DMS79 (cell line): ENCODE data around the gene DUOX2.
"Not testable (repeated sequence)": the region's sequence is repeated elsewhere in the genome, so short reads cannot be mapped to it uniquely, and the experiment has no call there.

Source experiments
- DNase-seq: peaks from one replicate; lab custom pipeline; 2025; lab: John Stamatoyannopoulos, UW

DUOX2 gene

DNA sequence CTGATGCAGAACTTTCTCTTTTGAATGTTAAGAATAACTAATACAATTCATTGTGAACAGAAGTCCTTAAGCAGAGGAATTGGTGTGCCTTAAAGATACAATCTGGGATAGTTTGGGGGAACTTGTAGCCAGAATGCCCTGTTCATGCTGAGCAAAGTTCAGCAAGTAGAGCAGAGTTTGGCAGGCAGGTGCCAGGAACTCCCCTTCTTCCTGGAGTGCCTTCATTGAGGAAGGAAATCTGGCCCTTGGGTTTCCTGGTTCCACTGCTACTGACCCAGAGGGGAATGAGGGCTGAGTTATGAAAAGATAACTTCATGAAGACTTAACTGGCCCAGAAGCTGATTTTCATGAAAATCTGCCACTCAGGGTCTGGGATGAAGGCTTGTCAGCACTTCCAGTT lies 40.4 kb downstream of the DUOX2 start:
- DNase-seq = not testable (repeated sequence)

DNA sequence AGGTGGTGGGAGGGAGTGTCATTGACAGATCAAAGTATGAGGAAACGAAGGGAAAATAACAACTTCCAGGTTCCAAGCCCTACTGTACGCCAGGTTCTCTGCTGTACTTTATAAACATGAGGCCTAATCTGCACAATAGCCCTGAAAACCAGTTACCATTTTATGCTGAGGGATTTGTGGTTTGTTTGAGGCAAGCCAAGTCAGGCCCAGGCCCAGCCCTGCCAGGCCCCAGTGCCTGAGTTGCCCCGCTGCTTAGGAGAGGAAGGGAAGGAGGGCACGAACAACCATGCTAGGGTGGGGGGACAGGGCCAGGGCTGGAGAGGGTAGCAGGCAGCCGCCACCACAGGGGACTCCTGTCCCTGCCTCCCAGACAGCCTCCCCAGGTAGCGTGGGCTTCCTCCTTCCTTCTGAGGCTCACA lies 44.0 kb downstream of the DUOX2 start:
- not testable (repeated sequence) for DNase-seq

DNA sequence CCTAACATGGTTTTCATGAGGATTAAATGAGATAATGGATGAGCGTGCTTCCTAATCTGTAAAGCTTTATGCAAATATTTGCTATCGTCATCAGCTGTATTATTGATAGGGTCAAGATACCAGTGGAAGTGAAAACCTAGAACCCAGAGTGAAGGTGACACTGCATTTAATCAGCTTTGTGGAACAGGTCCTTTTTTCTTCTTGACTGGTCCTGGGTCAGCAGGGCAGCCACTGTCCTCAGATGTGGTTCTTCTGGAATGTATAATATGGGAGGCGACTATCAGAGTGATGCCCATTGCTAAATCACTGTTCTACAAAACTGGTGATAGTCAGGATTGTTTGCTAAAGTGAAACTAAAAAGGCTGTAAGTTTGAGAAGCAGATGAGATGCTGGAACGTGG lies 49.6 kb downstream of the DUOX2 start:
- DNase-seq = no peak

DNA sequence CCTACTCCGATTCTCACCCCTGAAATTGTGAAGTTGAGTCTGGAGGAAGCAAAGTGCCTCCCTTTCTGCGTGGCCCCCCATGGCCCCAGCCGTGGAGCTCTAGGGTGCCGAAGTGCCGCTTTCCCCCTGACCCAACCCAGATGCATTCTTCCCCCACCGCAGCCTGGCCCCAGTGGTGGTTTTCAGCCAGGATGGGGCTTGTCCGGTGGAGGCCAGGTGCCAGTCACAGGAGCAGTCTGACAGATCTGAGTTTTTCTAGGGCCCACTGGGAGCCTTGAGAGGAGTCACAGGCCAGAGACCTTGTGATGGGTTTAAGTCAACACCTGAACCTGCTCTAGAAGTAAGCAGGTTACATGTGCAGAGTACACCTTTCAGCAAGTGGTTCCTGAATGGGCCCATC lies 51.7 kb downstream of the DUOX2 start:
- DNase-seq = not testable (repeated sequence)

DNA sequence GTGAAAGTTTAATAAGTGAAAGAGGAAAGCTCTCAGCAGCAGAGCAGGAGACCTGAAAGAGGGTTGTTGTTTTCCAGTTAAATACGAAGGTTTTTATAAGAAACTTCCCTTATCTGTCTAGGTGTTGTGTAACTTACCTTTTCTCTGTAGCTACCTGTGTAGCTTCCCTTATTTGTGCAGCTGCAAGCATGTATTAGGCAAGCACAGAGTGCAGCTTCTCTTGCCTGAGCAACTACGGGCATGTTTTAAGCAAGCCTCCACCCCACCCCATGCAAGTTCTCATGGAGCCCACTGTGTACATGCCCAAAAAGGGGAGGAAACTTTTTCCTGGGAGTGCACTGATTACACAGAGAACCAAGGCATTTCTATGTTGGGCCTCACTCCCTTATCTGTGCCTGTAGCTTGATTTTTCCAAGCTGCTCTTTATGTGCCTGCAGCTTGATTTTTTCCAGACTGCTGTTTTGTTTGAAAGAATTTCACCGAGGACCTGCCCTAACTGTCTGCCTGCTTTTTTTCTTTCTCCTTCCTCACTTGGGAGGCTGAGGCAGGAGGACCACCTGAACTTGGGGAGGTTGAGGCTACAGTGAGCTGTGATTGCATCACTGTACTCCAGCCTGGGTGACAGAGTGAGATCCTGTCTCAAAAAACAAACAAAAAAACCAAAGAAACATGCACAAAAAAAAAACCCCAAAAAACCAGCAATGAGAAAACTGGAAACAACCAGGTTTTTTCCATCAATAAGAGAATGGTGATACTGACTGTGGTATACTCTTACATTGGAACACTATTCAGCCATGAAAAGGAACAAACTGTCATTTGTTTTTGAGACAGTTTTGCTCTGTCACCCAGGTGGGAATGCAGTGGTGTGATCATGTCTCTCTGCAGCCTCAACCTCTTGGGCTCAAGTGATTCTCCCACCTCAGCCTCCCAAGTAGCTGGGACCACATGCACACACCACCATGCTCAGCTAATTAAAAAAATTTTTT lies 55.0 kb downstream of the DUOX2 start:
- not testable (repeated sequence) for DNase-seq

DNA sequence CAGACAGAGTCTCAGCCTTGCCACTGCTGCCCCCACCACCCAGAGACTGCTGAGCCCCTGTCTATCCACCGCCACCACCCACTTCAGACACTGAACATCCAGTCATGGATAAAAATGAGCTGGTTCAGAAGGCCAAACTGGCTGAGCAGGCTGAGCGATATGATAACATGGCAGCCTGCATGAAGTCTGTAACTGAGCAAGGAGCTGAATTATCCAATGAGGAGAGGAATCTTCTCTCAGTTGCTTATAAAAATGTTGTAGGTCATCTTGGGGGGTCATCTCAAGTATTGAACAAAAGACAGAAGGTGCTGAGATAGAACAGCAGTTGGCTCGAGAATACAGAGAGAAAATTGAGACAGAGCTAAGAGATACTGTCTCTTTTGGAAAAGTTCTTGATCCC lies 61.3 kb downstream of the DUOX2 start:
- not testable (repeated sequence) for DNase-seq

- no peak for DNase-seq
These were observed 63.4 kb downstream of the DUOX2 start for GRCh38 chr15:45050587-45050986.

DNA sequence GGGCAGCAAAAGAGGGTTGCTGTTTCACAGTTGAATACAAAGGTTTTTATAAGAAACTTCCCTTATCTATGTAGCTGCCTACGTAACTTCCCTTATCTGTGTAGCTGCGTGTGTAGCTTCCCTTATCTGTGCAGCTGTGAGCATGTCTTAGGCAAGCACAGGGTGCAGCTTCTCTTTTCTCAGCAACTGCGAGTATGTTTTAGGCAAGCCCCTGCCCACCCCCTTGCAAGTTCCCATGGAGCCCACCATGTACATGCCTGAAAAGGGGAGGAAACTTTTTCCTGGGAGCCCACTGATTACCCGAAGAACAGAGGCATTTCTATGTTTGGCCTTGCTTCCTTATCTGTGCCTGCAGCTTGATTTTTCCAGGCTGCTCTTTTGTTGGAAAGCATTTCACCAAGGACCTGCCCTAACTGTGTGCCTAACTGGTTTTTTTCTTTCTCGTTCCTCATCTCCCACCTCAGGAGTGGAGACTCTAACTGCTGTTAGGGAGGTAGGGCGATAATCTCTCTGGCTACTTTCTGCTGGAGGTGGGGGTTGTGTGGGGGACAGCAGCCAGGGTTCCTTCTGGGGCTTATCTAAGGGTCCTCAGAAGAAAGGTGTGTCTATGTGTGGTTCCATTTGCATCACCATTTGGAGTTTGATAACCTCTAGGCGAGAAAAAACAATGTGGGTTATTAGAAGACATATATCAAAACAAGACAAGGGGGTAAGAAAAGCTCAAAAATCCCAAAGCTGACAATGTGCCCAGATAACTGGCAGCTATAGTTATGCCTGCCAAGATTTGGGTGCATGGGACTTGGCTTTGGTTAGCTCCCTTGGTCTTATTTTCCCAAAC lies 65.0 kb downstream of the DUOX2 start:
- DNase-seq = no peak

- not testable (repeated sequence) for DNase-seq
These were observed 65.6 kb downstream of the DUOX2 start for GRCh38 chr15:45048449-45048793.

GRCh38 chr15:45044270-45044669 lies 69.7 kb downstream of the DUOX2 start:
- not testable (repeated sequence) for DNase-seq

- DNase-seq = not testable (repeated sequence)
These were observed 71.1 kb downstream of the DUOX2 start for GRCh38 chr15:45042859-45043258.
